ENCODE measurements around the gene SCYGR4.
"Not testable (repeated sequence)": the region's sequence is repeated elsewhere in the genome, so short reads cannot be mapped to it uniquely, and the experiment has no call there.

SCYGR4 gene

GRCh38 chr2:227666631-227667170, 49.4 kb downstream of the SCYGR4 start, which contains the start of gene SCYGR5:
SCYGR5 (plus strand) TSS chr2:227666804; CDS start chr2:227666804, 0 bp downstream.
- not testable (repeated sequence) for DNase-seq (ENCODE audit: low spot score)

All from D341Med (cell line).